Mesenteric fat pad (tissue), 1 donor: ENCODE data around the gene DLAT. TPM values are rescaled to one million over a fixed set of nuclear protein-coding genes. Genes with fewer than 3 reads are reported as not detected.

Source experiments
- total RNA-seq: library from RNA; stranded (reverse); fragmentation: NEBNext Ultra II Directional; extraction: Animal tissue kit (Norgen Biotek cat#: 25700); gene quantifications from one replicate; pipeline ENCODE4 v1.2.1, GENCODE V29; 2021
- donor health status: DM: yes; HTN: yes; CAD: no.

DLAT gene
- total RNA-seq, 1 donor from 2014 or later: 77.7 TPM

Other genes with a start within 250 kb of the DLAT start
- gene ALG9, start 153.8 kb upstream of the DLAT start, total RNA-seq: 161 TPM
- 2.1 TPM for gene FDXACB1, start 146.2 kb upstream of the DLAT start, total RNA-seq
- gene CFAP68, start 145.9 kb upstream of the DLAT start, total RNA-seq: 11.9 TPM
- 2,279 TPM for gene CRYAB, start 113.6 kb upstream of the DLAT start, total RNA-seq
- 17.1 TPM for gene HSPB2, start 112.7 kb upstream of the DLAT start, total RNA-seq
- 3.1 TPM for gene C11orf52, start 106.5 kb upstream of the DLAT start, total RNA-seq
- 48.8 TPM for gene DIXDC1, start 88.1 kb upstream of the DLAT start, total RNA-seq
- 1.5 TPM for gene PIH1D2, start 48.6 kb downstream of the DLAT start, total RNA-seq
- 13.6 TPM for gene NKAPD1, start 48.9 kb downstream of the DLAT start, total RNA-seq
- 57.2 TPM for gene TIMM8B, start 61.3 kb downstream of the DLAT start, total RNA-seq
- gene SDHD, start 61.5 kb downstream of the DLAT start, total RNA-seq: 86.4 TPM
- 14.7 TPM for gene IL18, start 138.7 kb downstream of the DLAT start, total RNA-seq
- gene TEX12, start 142.0 kb downstream of the DLAT start, total RNA-seq: not detected
- 2.5 TPM for gene BCO2, start 150.1 kb downstream of the DLAT start, total RNA-seq
- gene PTS, start 201.0 kb downstream of the DLAT start, total RNA-seq: 34.6 TPM
- not detected for gene PLET1, start 235.5 kb downstream of the DLAT start, total RNA-seq